Osteocyte (in vitro differentiated cells): ENCODE measurements around the gene RIF1. TPM values are rescaled to one million over a fixed set of nuclear protein-coding genes. Genes with fewer than 3 reads are reported as not detected.

ENCODE experiments used
- DNase-seq: peaks from one replicate; pipeline ENCODE4 v3.0.0; 2021; ENCODE audit warnings: mixed read lengths; ENCODE audit not compliant: unreplicated experiment; ENCODE audit errors: extremely low spot score
- H3K27ac Mint-ChIP-seq: one replicate; pipeline ENCODE4 v1.8.0; 2021; ENCODE audit warnings: mild to moderate bottlenecking, mixed read lengths; ENCODE audit not compliant: unreplicated experiment
- H3K27me3 Mint-ChIP-seq: one replicate; pipeline ENCODE4 v1.8.0; 2021; ENCODE audit warnings: mixed read lengths; ENCODE audit not compliant: unreplicated experiment
- H3K36me3 Mint-ChIP-seq: one replicate; pipeline ENCODE4 v1.8.0; 2021; ENCODE audit warnings: mixed read lengths; ENCODE audit not compliant: unreplicated experiment
- H3K4me1 Mint-ChIP-seq: one replicate; pipeline ENCODE4 v1.8.0; 2021; ENCODE audit warnings: mixed read lengths; ENCODE audit not compliant: unreplicated experiment
- H3K4me3 Mint-ChIP-seq: one replicate; pipeline ENCODE4 v1.8.0; 2021; ENCODE audit warnings: mild to moderate bottlenecking, moderate library complexity, mixed read lengths; ENCODE audit not compliant: unreplicated experiment
- H3K9me3 Mint-ChIP-seq: one replicate; pipeline ENCODE4 v1.8.0; 2021; ENCODE audit warnings: mixed read lengths; ENCODE audit not compliant: unreplicated experiment
- total RNA-seq: library from RNA; stranded (reverse); gene quantifications from 2 replicates; pipeline ENCODE4 v1.2.1, GENCODE V29; 2021
- TF ChIP-seq, protein P1 (sequence below): fragments of 200-600 bp; sonication (generic); IDR thresholded peaks from 2 replicates; pipeline ENCODE4 v1.5.0; 2021; ENCODE audit warnings: antibody characterized with exemption, mild to moderate bottlenecking, moderate library complexity

Gene RIF1
- total RNA-seq, 1 donor from 2014 or later, result 39.3 TPM

- no peaks in the 10 kb centered on the region for H3K4me1 Mint-ChIP-seq
- H3K27me3 Mint-ChIP-seq, result no peaks in the 10 kb centered on the region
- no peak overlapping the region for H3K27ac Mint-ChIP-seq
- H3K36me3 Mint-ChIP-seq, result no peaks in the 10 kb centered on the region
- no peaks in the 10 kb centered on the region for H3K9me3 Mint-ChIP-seq
- TF ChIP-seq, protein P1, sequence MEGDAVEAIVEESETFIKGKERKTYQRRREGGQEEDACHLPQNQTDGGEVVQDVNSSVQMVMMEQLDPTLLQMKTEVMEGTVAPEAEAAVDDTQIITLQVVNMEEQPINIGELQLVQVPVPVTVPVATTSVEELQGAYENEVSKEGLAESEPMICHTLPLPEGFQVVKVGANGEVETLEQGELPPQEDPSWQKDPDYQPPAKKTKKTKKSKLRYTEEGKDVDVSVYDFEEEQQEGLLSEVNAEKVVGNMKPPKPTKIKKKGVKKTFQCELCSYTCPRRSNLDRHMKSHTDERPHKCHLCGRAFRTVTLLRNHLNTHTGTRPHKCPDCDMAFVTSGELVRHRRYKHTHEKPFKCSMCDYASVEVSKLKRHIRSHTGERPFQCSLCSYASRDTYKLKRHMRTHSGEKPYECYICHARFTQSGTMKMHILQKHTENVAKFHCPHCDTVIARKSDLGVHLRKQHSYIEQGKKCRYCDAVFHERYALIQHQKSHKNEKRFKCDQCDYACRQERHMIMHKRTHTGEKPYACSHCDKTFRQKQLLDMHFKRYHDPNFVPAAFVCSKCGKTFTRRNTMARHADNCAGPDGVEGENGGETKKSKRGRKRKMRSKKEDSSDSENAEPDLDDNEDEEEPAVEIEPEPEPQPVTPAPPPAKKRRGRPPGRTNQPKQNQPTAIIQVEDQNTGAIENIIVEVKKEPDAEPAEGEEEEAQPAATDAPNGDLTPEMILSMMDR, result no peak
- no peak overlapping the region for H3K4me3 Mint-ChIP-seq
- DNase-seq, result no peak
Observed at GRCh38 chr2:151394509-151394908, 15.2 kb upstream of the RIF1 start.

- TF ChIP-seq, protein P1, result no peak
- Mint-ChIP-seq H3K4me3 (no peak overlapping the region), H3K27ac (no peak overlapping the region), H3K4me1 (no peaks in the 10 kb centered on the region), H3K36me3 (no peaks in the 10 kb centered on the region), H3K9me3 (no peaks in the 10 kb centered on the region), H3K27me3 (no peaks in the 10 kb centered on the region)
- no peak for DNase-seq
Observed at GRCh38 chr2:151395509-151396374, 14.0 kb upstream of the RIF1 start.

DNA sequence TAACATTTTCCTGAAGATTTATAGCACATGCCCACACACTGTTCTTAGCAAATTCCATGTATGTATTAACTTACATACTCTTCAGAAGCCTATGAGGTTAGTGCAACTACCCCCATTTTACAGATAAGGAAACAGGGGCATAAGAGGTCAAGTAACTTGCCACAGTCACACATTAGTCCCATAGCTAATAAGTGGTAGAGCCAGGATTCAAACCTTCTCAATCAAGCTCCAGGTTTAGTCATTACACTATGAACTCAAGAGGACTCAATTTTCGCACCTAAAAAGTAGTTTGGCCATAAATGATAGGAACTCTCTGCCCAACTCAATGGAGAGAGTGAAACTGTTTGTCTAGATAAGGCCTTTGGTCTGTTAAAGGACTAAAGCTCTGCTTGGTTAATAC, 9.7 kb upstream of the RIF1 start:
- TF ChIP-seq, protein P1, result no peak
- no peak for DNase-seq
- no peaks in the 10 kb centered on the region for H3K4me1 Mint-ChIP-seq
- H3K4me3 Mint-ChIP-seq, result no peak overlapping the region
- H3K27ac Mint-ChIP-seq, result no peak overlapping the region
- no peaks in the 10 kb centered on the region for H3K27me3 Mint-ChIP-seq
- H3K36me3 Mint-ChIP-seq, result no peaks in the 10 kb centered on the region
- H3K9me3 Mint-ChIP-seq, result no peaks in the 10 kb centered on the region

DNA sequence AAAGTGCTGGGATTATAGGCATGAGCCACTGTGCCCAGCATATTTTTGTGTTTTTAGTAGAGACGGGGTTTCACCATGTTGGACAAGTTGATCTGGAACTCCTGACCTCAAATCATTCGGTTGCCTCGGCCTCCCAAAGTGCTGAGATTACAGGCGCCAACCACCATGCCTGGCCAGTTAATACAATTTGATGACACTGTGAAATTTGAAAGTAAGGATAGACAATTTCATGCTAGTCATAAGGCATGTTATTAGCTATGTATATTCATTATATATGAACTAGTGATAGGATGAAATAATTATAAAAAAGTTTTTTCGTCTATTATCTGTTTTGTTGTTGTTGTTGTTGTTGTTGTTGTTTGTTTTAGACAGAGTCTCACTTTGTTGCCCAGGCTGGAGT, 8.6 kb upstream of the RIF1 start:
- Mint-ChIP-seq H3K9me3 (no peaks in the 10 kb centered on the region), H3K27me3 (no peaks in the 10 kb centered on the region), H3K4me1 (no peaks in the 10 kb centered on the region), H3K27ac (no peak overlapping the region), H3K4me3 (no peak overlapping the region), H3K36me3 (no peaks in the 10 kb centered on the region)
- DNase-seq, result no peak
- TF ChIP-seq, protein P1, result no peak

GRCh38 chr2:151403914-151404313, 5.8 kb upstream of the RIF1 start:
- DNase-seq, result no peak
- Mint-ChIP-seq H3K4me3 (no peak overlapping the region), H3K4me1 (no peaks in the 10 kb centered on the region), H3K9me3 (no peaks in the 10 kb centered on the region), H3K36me3 (no peaks in the 10 kb centered on the region), H3K27ac (no peak overlapping the region), H3K27me3 (no peaks in the 10 kb centered on the region)
- TF ChIP-seq, protein P1, result no peak
